ENCODE results near the gene EHMT2.

GRCh38 chr6:31861150-31861549 lies 36.3 kb downstream of the EHMT2 start:
- TF ChIP-seq CTCF (conservative IDR thresholded peaks at IDR 0.05; ENCODE audit: low read depth, low read length): no peak
- TF ChIP-seq EZH2 (IDR thresholded peaks at IDR 0.05; ENCODE audit: borderline replicate concordance, low read depth, low read length, poor library complexity, severe bottlenecking): no peak

All from A673 (cell line).